PFSK-1 (cell line): ENCODE results near the gene LGR5.

Source experiments
- POLR2AphosphoS5 ChIP-seq: IDR thresholded peaks from 2 replicates; pipeline ENCODE4 v1.6.1; 2012; ENCODE audit warnings: low read depth, mild to moderate bottlenecking, control low read depth, low read length, moderate library complexity
- TAF1 ChIP-seq: IDR thresholded peaks from 2 replicates; pipeline ENCODE4 v1.6.1; 2012; ENCODE audit warnings: low read length, control low read depth, borderline replicate concordance; ENCODE audit not compliant: insufficient read depth
- TF ChIP-seq, protein P1 (sequence below), 2 experiments: IDR thresholded peaks; 2 replicates each; pipeline versions ENCODE4 v1.6.1 to v1.8.0; 2011 to 2012; ENCODE audit warnings: low read depth in 2 of 2, low read length in 2 of 2, control low read depth in 1 of 2, inconsistent platforms in 1 of 2, mild to moderate bottlenecking in 1 of 2, moderate library complexity in 1 of 2; ENCODE audit not compliant: insufficient read depth in 1 of 2

GRCh38 chr12:71393625-71394024 lies 46.0 kb upstream of the LGR5 start:
- no peak for TF ChIP-seq POLR2AphosphoS5
- TF ChIP-seq, protein P1, sequence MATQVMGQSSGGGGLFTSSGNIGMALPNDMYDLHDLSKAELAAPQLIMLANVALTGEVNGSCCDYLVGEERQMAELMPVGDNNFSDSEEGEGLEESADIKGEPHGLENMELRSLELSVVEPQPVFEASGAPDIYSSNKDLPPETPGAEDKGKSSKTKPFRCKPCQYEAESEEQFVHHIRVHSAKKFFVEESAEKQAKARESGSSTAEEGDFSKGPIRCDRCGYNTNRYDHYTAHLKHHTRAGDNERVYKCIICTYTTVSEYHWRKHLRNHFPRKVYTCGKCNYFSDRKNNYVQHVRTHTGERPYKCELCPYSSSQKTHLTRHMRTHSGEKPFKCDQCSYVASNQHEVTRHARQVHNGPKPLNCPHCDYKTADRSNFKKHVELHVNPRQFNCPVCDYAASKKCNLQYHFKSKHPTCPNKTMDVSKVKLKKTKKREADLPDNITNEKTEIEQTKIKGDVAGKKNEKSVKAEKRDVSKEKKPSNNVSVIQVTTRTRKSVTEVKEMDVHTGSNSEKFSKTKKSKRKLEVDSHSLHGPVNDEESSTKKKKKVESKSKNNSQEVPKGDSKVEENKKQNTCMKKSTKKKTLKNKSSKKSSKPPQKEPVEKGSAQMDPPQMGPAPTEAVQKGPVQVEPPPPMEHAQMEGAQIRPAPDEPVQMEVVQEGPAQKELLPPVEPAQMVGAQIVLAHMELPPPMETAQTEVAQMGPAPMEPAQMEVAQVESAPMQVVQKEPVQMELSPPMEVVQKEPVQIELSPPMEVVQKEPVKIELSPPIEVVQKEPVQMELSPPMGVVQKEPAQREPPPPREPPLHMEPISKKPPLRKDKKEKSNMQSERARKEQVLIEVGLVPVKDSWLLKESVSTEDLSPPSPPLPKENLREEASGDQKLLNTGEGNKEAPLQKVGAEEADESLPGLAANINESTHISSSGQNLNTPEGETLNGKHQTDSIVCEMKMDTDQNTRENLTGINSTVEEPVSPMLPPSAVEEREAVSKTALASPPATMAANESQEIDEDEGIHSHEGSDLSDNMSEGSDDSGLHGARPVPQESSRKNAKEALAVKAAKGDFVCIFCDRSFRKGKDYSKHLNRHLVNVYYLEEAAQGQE (IDR thresholded peaks at IDR 0.05; ENCODE audit: insufficient read depth in 1 of 2, low read depth in 2 of 2, low read length in 2 of 2) = no peak
- TF ChIP-seq TAF1 = no peak
